B cell (primary cell): ENCODE measurements around the gene RAB22A. TPM values are rescaled to one million over a fixed set of nuclear protein-coding genes. Genes with fewer than 3 reads are reported as not detected.

Source experiments
- ATAC-seq: fragments of 200-7000 bp; cut with Tn5 transposase; one replicate; pipeline ENCODE4 v1.10.0; 2021; ENCODE audit warnings: low read depth, mild to moderate bottlenecking, moderate number of reproducible peaks, moderate library complexity
- CTCF ChIA-PET: fragments of 350-600 bp; sonication (Branson Sonifier 250); formaldehyde crosslinking; loops from one replicate; lab custom pipeline; 2021; ENCODE audit warnings: antibody characterized with exemption, inconsistent platforms; lab: Charles Lee
- POLR2A ChIA-PET: fragments of 350-600 bp; sonication (Branson Sonifier 250); formaldehyde crosslinking; loops from one replicate; lab custom pipeline; 2021; ENCODE audit warnings: antibody characterized with exemption; lab: Charles Lee
- DNase-seq: peaks from one replicate; pipeline ENCODE4 v3.0.0; 2013
- H2AFZ ChIP-seq: 2 replicates; pipeline ENCODE4 v1.6.1; 2012; ENCODE audit warnings: mild to moderate bottlenecking, low read depth, low read length; ENCODE audit not compliant: insufficient read depth, poor library complexity, severe bottlenecking
- H3K27ac ChIP-seq, 2 donors: 1 replicate in 1 of 2; 2 replicates in 1 of 2; pipeline ENCODE4 v1.5.1; 2012 to 2013; ENCODE audit warnings: low read length in 2 of 2, mild to moderate bottlenecking in 2 of 2, moderate library complexity in 1 of 2
- H3K27me3 ChIP-seq, 4 experiments: fragments of 200-600 bp in 1 of 4; sonication (generic) in 1 of 4; replicated peaks in 1 of 4; 1 replicate in 2 of 4; 2 replicates in 2 of 4; pipeline versions ENCODE4 v1.6.1 to v1.7.0; 2013 to 2016; ENCODE audit warnings: low read length in 3 of 4, mild to moderate bottlenecking in 2 of 4, mixed read lengths in 1 of 4, moderate library complexity in 1 of 4; ENCODE audit not compliant: insufficient read depth in 4 of 4, control insufficient read depth in 3 of 4; ENCODE audit errors: control extremely low read depth in 1 of 4
- H3K36me3 ChIP-seq, 2 experiments: replicated peaks in 1 of 2; 1 replicate in 1 of 2; 2 replicates in 1 of 2; pipeline versions ENCODE4 v1.6.1 to v1.7.1; 2013; ENCODE audit warnings: low read length in 1 of 2; ENCODE audit not compliant: insufficient read depth in 2 of 2, control insufficient read depth in 1 of 2; ENCODE audit errors: control extremely low read depth in 1 of 2, extremely low read depth in 1 of 2
- H3K4me1 ChIP-seq, 2 donors: fragments of 200-600 bp in 1 of 2; sonication (generic) in 1 of 2; 1 replicate in 1 of 2; 2 replicates in 1 of 2; pipeline versions ENCODE4 v1.5.1 to v1.6.1; 2013 to 2017; ENCODE audit warnings: low read length in 2 of 2; ENCODE audit not compliant: control insufficient read depth in 2 of 2, insufficient read depth in 2 of 2
- H3K4me2 ChIP-seq: replicated peaks from 2 replicates; pipeline ENCODE3; 2012; ENCODE audit warnings: mild to moderate bottlenecking, low read depth, low read length; ENCODE audit not compliant: poor library complexity, severe bottlenecking
- H3K4me3 ChIP-seq, 5 experiments: fragments of 200-600 bp in 1 of 5; sonication (generic) in 1 of 5; 1 replicate in 3 of 5; 2 replicates in 2 of 5; pipeline versions ENCODE4 v1.5.1 to v1.7.0; 2011 to 2016; ENCODE audit warnings: low read length in 4 of 5, mild to moderate bottlenecking in 4 of 5, low read depth in 2 of 5, control low read depth in 1 of 5, moderate library complexity in 1 of 5; ENCODE audit not compliant: insufficient read depth in 1 of 5; ENCODE audit errors: control extremely low read depth in 1 of 5, extremely low read depth in 1 of 5
- H3K79me2 ChIP-seq: fragments of 200-600 bp; sonication (generic); one replicate; pipeline ENCODE4 v1.6.0; 2016; ENCODE audit warnings: low read length; ENCODE audit not compliant: control insufficient read depth, insufficient read depth
- H3K9ac ChIP-seq: fragments of 200-600 bp; sonication (generic); 2 replicates; pipeline ENCODE4 v1.6.1; 2017; ENCODE audit warnings: mild to moderate bottlenecking, low read length, moderate library complexity
- H3K9me3 ChIP-seq, 3 donors: one replicate each; pipeline versions ENCODE4 v1.6.1 to v1.7.1; 2013; ENCODE audit warnings: low read length in 2 of 3; ENCODE audit not compliant: control insufficient read depth in 2 of 3, insufficient read depth in 1 of 3; ENCODE audit errors: control extremely low read depth in 1 of 3
- H4K20me1 ChIP-seq: 2 replicates; pipeline ENCODE4 v1.6.0; 2012; ENCODE audit warnings: mild to moderate bottlenecking, low read length; ENCODE audit not compliant: insufficient read depth, control insufficient read depth, poor library complexity, severe bottlenecking
- H3K27ac Mint-ChIP-seq: one replicate; pipeline ENCODE4 v1.8.0; 2021; ENCODE audit warnings: mixed read lengths
- H3K27me3 Mint-ChIP-seq: one replicate; pipeline ENCODE4 v1.8.0; 2021; ENCODE audit warnings: mixed read lengths
- H3K4me1 Mint-ChIP-seq: one replicate; pipeline ENCODE4 v1.8.0; 2021; ENCODE audit warnings: mixed read lengths
- H3K4me3 Mint-ChIP-seq: one replicate; pipeline ENCODE4 v1.8.0; 2021; ENCODE audit warnings: mixed read lengths
- H3K9me3 Mint-ChIP-seq: one replicate; pipeline ENCODE4 v1.8.0; 2022; ENCODE audit warnings: mixed read lengths; ENCODE audit not compliant: insufficient read depth
- CTCF ChIP-seq: fragments of 200-600 bp; IDR thresholded peaks from one replicate; pipeline ENCODE4 v1.8.0; 2022; ENCODE audit warnings: antibody characterized with exemption, mild to moderate bottlenecking
- EZH2 ChIP-seq: IDR thresholded peaks from 2 replicates; pipeline ENCODE4 v1.6.1; 2012; ENCODE audit warnings: borderline replicate concordance, low read depth, mild to moderate bottlenecking, moderate library complexity, low read length; ENCODE audit not compliant: insufficient read depth, poor library complexity, severe bottlenecking
- WGBS: methylation state at CpG from one replicate; pipeline ENCODE4 v1.1.5; 2013; ENCODE audit warnings: missing lambda C conversion rate; ENCODE audit not compliant: insufficient coverage; 5-methylcytosine and 5-hydroxymethylcytosine counted together
- intact Hi-C: fragments of 100-400 bp; cut with micrococcal nuclease; formaldehyde crosslinking; loops from one replicate; pipeline ENCODE4 v1.10.0; 2022
- polyA plus RNA-seq: library from polyadenylated mRNA; depleted of rRNA; stranded (reverse); fragments of >200 nt; gene quantifications from 2 replicates; pipeline ENCODE4 v1.2.3, GENCODE V29; 2012
- total RNA-seq, 2 donors: library from RNA; stranded (reverse); fragments of 120-200 nt in 1 of 2; gene quantifications; 1 replicate in 1 of 2; 2 replicates in 1 of 2; pipeline versions ENCODE4 v1.2.3 to v1.2.4, GENCODE V29; 2013 to 2022

Gene RAB22A
- total and polyA plus RNA-seq, 2 donors (not counting 1 experiment from before 2014, with no cell fraction given): 7.5 to 21.1 TPM

GRCh38 chr20:58300321-58300720 is 9.2 kb upstream of the RAB22A start:
- peaks cover 3% of the 10 kb centered on the region in 2 donors for H3K4me1 ChIP-seq
- no peak overlapping the region for H3K27ac Mint-ChIP-seq
- H3K36me3 ChIP-seq: peaks cover 0 to 2% of the 10 kb centered on the region in 2 experiments
- H3K79me2 ChIP-seq: peaks cover 94% of the 10 kb centered on the region
- no peak overlapping the region for H3K4me2 ChIP-seq
- peaks cover 37% of the 10 kb centered on the region for H4K20me1 ChIP-seq
- no peaks in the 10 kb centered on the region for H3K9me3 Mint-ChIP-seq
- ChIA-PET POLR2A (no interaction called here), CTCF (no interaction called here)
- ATAC-seq (no peak), DNase-seq (no peak)
- 92% methylated on average over 4 of the region's 5 CpGs for WGBS
- no peaks in the 10 kb centered on the region for H3K27me3 ChIP-seq
- TF ChIP-seq CTCF (no peak), EZH2 (no peak)
- H3K9ac ChIP-seq: no peak overlapping the region
- no peaks in the 10 kb centered on the region for H3K27me3 Mint-ChIP-seq
- H3K4me3 ChIP-seq: no peak overlapping the region
- no peak overlapping the region for H3K27ac ChIP-seq
- H3K9me3 ChIP-seq: no peaks in the 10 kb centered on the region
- H2AFZ ChIP-seq: no peak overlapping the region
- intact Hi-C loops: loop anchor here (10.0 kb wide), 1 partner anchor 826 kb away; no protein-coding TSS in a partner anchor
- no peak overlapping the region for H3K4me3 Mint-ChIP-seq
- peaks cover 35% of the 10 kb centered on the region for H3K4me1 Mint-ChIP-seq

- Histone ChIP-seq H3K79me2 (peaks cover 65% of the 10 kb centered on the region), H4K20me1 (peaks cover 12% of the 10 kb centered on the region), H3K9ac (no peak overlapping the region), H3K9me3 (no peaks in the 10 kb centered on the region), H3K4me3 (no peak overlapping the region), H3K27me3 (no peaks in the 10 kb centered on the region), H3K4me1 (peaks cover 32 to 36% of the 10 kb centered on the region in 2 donors), H3K4me2 (no peak overlapping the region), H3K27ac (no peak overlapping the region), H2AFZ (no peak overlapping the region), H3K36me3 (peaks cover 0 to 2% of the 10 kb centered on the region in 2 experiments)
- DNase-seq: no peak
- Mint-ChIP-seq H3K27ac (no peak overlapping the region), H3K27me3 (no peaks in the 10 kb centered on the region), H3K4me3 (no peak overlapping the region), H3K9me3 (no peaks in the 10 kb centered on the region), H3K4me1 (peaks cover 46% of the 10 kb centered on the region)
- POLR2A ChIA-PET: no interaction called here
- no peak for TF ChIP-seq CTCF
- no peak for TF ChIP-seq EZH2
- intact Hi-C loops: loop anchor here (10.0 kb wide), 1 partner anchor 829 kb away; no protein-coding TSS in a partner anchor
- CTCF ChIA-PET: no interaction called here
- ATAC-seq: no peak
- WGBS: no CpG with 5 or more reads among the region's 1 CpG
These were observed 6.0 kb upstream of the RAB22A start for GRCh38 chr20:58303547-58303946.
